BE2C (cell line): ENCODE data around the gene PTGFR.

Experiments used
- DNase-seq: peaks from one replicate; pipeline ENCODE4 v3.0.0-alpha.2; 2020
- H3K27me3 ChIP-seq: fragments of 250-450 bp; sonication (Bioruptor Pico); 2 replicates; pipeline ENCODE4 v1.5.1; 2020; ENCODE audit warnings: mild to moderate bottlenecking
- H3K36me3 ChIP-seq: fragments of 250-450 bp; sonication (Bioruptor Pico); 2 replicates; pipeline ENCODE4 v1.5.1; 2020; ENCODE audit warnings: mild to moderate bottlenecking
- H3K4me1 ChIP-seq: fragments of 250-450 bp; sonication (Bioruptor Pico); 2 replicates; pipeline ENCODE4 v1.5.1; 2020
- H3K4me3 ChIP-seq: 2 replicates; pipeline ENCODE4 v1.5.1; 2011; ENCODE audit warnings: low read depth, low read length
- H3K9me3 ChIP-seq: fragments of 250-450 bp; sonication (Bioruptor Pico); 2 replicates; pipeline ENCODE4 v1.5.1; 2020
- CTCF ChIP-seq: IDR thresholded peaks from 2 replicates; pipeline ENCODE4 v1.5.1; 2012; ENCODE audit warnings: mild to moderate bottlenecking, low read depth, low read length

The PTGFR gene

GRCh38 chr1:78541479-78541878, 50.7 kb downstream of the PTGFR start:
- no peak for TF ChIP-seq CTCF
- DNase-seq = no peak
- H3K9me3 ChIP-seq = no peaks in the 10 kb centered on the region
- no peak overlapping the region for H3K4me3 ChIP-seq
- no peaks in the 10 kb centered on the region for H3K36me3 ChIP-seq
- H3K4me1 ChIP-seq = no peaks in the 10 kb centered on the region
- no peaks in the 10 kb centered on the region for H3K27me3 ChIP-seq

GRCh38 chr1:78543941-78544643, 53.3 kb downstream of the PTGFR start:
- TF ChIP-seq CTCF = no peak
- H3K4me3 ChIP-seq = no peak overlapping the region
- H3K9me3 ChIP-seq = no peaks in the 10 kb centered on the region
- H3K27me3 ChIP-seq = no peaks in the 10 kb centered on the region
- no peaks in the 10 kb centered on the region for H3K4me1 ChIP-seq
- DNase-seq = no peak
- no peaks in the 10 kb centered on the region for H3K36me3 ChIP-seq

GRCh38 chr1:78547081-78547480, 56.3 kb downstream of the PTGFR start:
- DNase-seq = no peak
- Histone ChIP-seq H3K4me3 (no peak overlapping the region), H3K36me3 (no peaks in the 10 kb centered on the region), H3K4me1 (no peaks in the 10 kb centered on the region), H3K27me3 (no peaks in the 10 kb centered on the region), H3K9me3 (no peaks in the 10 kb centered on the region)
- no peak for TF ChIP-seq CTCF

- DNase-seq = no peak
- TF ChIP-seq CTCF = no peak
- Histone ChIP-seq H3K36me3 (no peaks in the 10 kb centered on the region), H3K27me3 (no peaks in the 10 kb centered on the region), H3K9me3 (no peaks in the 10 kb centered on the region), H3K4me3 (no peak overlapping the region), H3K4me1 (no peaks in the 10 kb centered on the region)
Observed at GRCh38 chr1:78549331-78549730, 58.6 kb downstream of the PTGFR start.

- Histone ChIP-seq H3K27me3 (no peaks in the 10 kb centered on the region), H3K4me1 (no peaks in the 10 kb centered on the region), H3K36me3 (no peaks in the 10 kb centered on the region), H3K4me3 (no peak overlapping the region), H3K9me3 (no peaks in the 10 kb centered on the region)
- TF ChIP-seq CTCF = no peak
- DNase-seq = no peak
Observed at GRCh38 chr1:78549891-78550290, 59.1 kb downstream of the PTGFR start.

GRCh38 chr1:78553859-78554258, 63.1 kb downstream of the PTGFR start:
- DNase-seq = peak; percentile 3
- no peaks in the 10 kb centered on the region for H3K9me3 ChIP-seq
- no peaks in the 10 kb centered on the region for H3K27me3 ChIP-seq
- no peaks in the 10 kb centered on the region for H3K36me3 ChIP-seq
- no peaks in the 10 kb centered on the region for H3K4me1 ChIP-seq
- H3K4me3 ChIP-seq = no peak overlapping the region
- TF ChIP-seq CTCF = no peak
